SK-N-SH (cell line): ENCODE measurements around the gene CACUL1.

Experiments used
- POLR2AphosphoS5 ChIP-seq: IDR thresholded peaks from 2 replicates; pipeline ENCODE4 v1.6.1; 2012; ENCODE audit warnings: low read depth, low read length
- TF ChIP-seq, protein P1 (sequence below): IDR thresholded peaks from 2 replicates; pipeline ENCODE4; 2012

DNA sequence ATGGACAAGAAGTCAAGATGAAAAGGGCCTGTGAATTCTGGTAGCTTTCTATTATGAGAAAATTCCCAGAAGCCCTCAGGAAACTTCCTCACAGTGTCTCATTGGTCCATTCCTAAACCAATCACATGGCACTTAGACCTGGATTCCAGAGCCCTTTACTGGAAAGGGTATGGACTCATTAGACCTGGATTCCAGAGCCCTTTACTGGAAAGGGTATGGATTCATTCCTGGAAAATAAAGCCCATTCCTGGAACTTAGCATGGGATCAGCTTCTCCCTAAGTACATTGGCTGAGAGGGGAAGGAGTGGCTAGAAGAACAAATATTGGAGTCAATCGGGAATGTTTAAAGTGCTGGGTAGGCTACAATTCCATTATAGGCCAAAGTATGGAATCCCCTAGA is 3.7 kb upstream of the CACUL1 start:
- no peak for TF ChIP-seq POLR2AphosphoS5
- TF ChIP-seq, protein P1, sequence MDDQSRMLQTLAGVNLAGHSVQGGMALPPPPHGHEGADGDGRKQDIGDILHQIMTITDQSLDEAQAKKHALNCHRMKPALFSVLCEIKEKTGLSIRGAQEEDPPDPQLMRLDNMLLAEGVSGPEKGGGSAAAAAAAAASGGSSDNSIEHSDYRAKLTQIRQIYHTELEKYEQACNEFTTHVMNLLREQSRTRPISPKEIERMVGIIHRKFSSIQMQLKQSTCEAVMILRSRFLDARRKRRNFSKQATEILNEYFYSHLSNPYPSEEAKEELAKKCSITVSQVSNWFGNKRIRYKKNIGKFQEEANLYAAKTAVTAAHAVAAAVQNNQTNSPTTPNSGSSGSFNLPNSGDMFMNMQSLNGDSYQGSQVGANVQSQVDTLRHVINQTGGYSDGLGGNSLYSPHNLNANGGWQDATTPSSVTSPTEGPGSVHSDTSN = no peak
